GM18511 (cell line): Measurements from ENCODE around the gene IL31.

Source experiments
- ATAC-seq: cut with Tn5 transposase; IDR thresholded peaks from one replicate; pipeline ENCODE4 v1.9.1; 2021; ENCODE audit warnings: mild to moderate bottlenecking, moderate library complexity; ENCODE audit not compliant: unreplicated experiment

The IL31 gene

GRCh38 chr12:122133192-122133950 is 40.6 kb downstream of the IL31 start:
- ATAC-seq: no peak

- ATAC-seq: no peak
These were observed 43.9 kb downstream of the IL31 start for GRCh38 chr12:122130150-122130549.

- ATAC-seq: no peak
These were observed 44.9 kb downstream of the IL31 start for GRCh38 chr12:122129131-122129530.

GRCh38 chr12:122128481-122128880 is 45.5 kb downstream of the IL31 start:
- ATAC-seq: no peak

- no peak for ATAC-seq
These were observed 46.2 kb downstream of the IL31 start for GRCh38 chr12:122127839-122128238.

GRCh38 chr12:122126713-122127597 is 47.1 kb downstream of the IL31 start:
- no peak for ATAC-seq

GRCh38 chr12:122126342-122126635 is 47.7 kb downstream of the IL31 start:
- ATAC-seq: no peak

- no peak for ATAC-seq
These were observed 48.3 kb downstream of the IL31 start for GRCh38 chr12:122125452-122126341.

GRCh38 chr12:122124370-122124769 is 49.7 kb downstream of the IL31 start:
- ATAC-seq: no peak

GRCh38 chr12:122123761-122124145 is 50.3 kb downstream of the IL31 start:
- ATAC-seq: no peak

GRCh38 chr12:122123051-122123760 is 50.8 kb downstream of the IL31 start:
- no peak for ATAC-seq
